Measurements from ENCODE around the gene MYG1. TPM values are rescaled to one million over a fixed set of nuclear protein-coding genes. Genes with fewer than 3 reads are reported as not detected.

The MYG1 gene
- total RNA-seq, 1 experiment from 2014 or later: 89.9 TPM

- peak overlapping the region; percentile 58 for H3K4me3 ChIP-seq (ENCODE audit: low read length)
- no peak overlapping the region for H3K27ac ChIP-seq (ENCODE audit: low read length)
- TF ChIP-seq EZH2phosphoT487 (IDR thresholded peaks at IDR 0.05; ENCODE audit: borderline replicate concordance, low read length): no peak
- TF ChIP-seq, protein P1, sequence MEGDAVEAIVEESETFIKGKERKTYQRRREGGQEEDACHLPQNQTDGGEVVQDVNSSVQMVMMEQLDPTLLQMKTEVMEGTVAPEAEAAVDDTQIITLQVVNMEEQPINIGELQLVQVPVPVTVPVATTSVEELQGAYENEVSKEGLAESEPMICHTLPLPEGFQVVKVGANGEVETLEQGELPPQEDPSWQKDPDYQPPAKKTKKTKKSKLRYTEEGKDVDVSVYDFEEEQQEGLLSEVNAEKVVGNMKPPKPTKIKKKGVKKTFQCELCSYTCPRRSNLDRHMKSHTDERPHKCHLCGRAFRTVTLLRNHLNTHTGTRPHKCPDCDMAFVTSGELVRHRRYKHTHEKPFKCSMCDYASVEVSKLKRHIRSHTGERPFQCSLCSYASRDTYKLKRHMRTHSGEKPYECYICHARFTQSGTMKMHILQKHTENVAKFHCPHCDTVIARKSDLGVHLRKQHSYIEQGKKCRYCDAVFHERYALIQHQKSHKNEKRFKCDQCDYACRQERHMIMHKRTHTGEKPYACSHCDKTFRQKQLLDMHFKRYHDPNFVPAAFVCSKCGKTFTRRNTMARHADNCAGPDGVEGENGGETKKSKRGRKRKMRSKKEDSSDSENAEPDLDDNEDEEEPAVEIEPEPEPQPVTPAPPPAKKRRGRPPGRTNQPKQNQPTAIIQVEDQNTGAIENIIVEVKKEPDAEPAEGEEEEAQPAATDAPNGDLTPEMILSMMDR (conservative IDR thresholded peaks at IDR 0.05; ENCODE audit: low read depth, low read length): no peak
- TF ChIP-seq EZH2 (IDR thresholded peaks at IDR 0.05; ENCODE audit: low read length, unreplicated experiment): no peak
- peaks cover 3% of the 10 kb centered on the region; the same call in 1 of the 2 replicates for H3K4me1 ChIP-seq (ENCODE audit: insufficient read depth, low read length)
- intact Hi-C loops (cut with micrococcal nuclease): no loop called here
- H3K9me2 ChIP-seq (replicated peaks; ENCODE audit: low read length): no peaks in the 10 kb centered on the region
- peak overlapping the region; percentile 75 for H2AFZ ChIP-seq (ENCODE audit: low read length)
- no TSS peak for BruUV-seq (replicated peaks)
- no peaks in the 10 kb centered on the region for H3K9me3 ChIP-seq (ENCODE audit: low read length)
- peak overlapping the region; percentile 95 for H3K4me2 ChIP-seq (ENCODE audit: low read length)
- H3K27me3 ChIP-seq (ENCODE audit: low read length): no peaks in the 10 kb centered on the region
- ChIA-PET POLR2A (ENCODE audit: unreplicated experiment) (interaction anchor here (0.6 kb wide), 1 partner anchor 471 kb away, joined by 3 read pairs; no protein-coding TSS in a partner anchor), CTCF (interaction anchor here (0.7 to 1.8 kb wide), 9 partner anchors 16 to 157 kb away, joined by 3 to 17 read pairs (median 9); partner anchors contain the start of genes AAAS, SP1 and TARBP2)
- no peak for DNase-seq
- no peaks in the 10 kb centered on the region for H4K20me1 ChIP-seq (ENCODE audit: low read length)
- H3K9ac ChIP-seq (ENCODE audit: low read length): no peak overlapping the region
- H3K36me3 ChIP-seq (ENCODE audit: low read depth, low read length): no peaks in the 10 kb centered on the region
- no peak for ATAC-seq
- no peaks in the 10 kb centered on the region for H3K79me2 ChIP-seq (ENCODE audit: low read length)
- no peaks in the 10 kb centered on the region for H3F3A ChIP-seq (ENCODE audit: low read length, unreplicated experiment)
These were observed 45.0 kb downstream of the MYG1 start for GRCh38 chr12:53344487-53344823.

- DNase-seq (peak; percentile 59), ATAC-seq (peak; percentile 85)
- intact Hi-C loops (cut with micrococcal nuclease): loop anchor here (1.0 kb wide), 1 partner anchor 21 kb away; no protein-coding TSS in a partner anchor
- H3K36me3 ChIP-seq (ENCODE audit: low read depth, low read length): no peaks in the 10 kb centered on the region
- no peaks in the 10 kb centered on the region for H3K27me3 ChIP-seq (ENCODE audit: low read length)
- H4K20me1 ChIP-seq (ENCODE audit: low read length): no peaks in the 10 kb centered on the region
- ChIA-PET POLR2A (ENCODE audit: unreplicated experiment) (interaction anchor here (0.6 kb wide), 1 partner anchor 471 kb away, joined by 3 read pairs; no protein-coding TSS in a partner anchor), CTCF (interaction anchor here (0.5 to 1.8 kb wide), 13 partner anchors 13 to 156 kb away, joined by 3 to 17 read pairs (median 8); partner anchors contain the start of genes AAAS, SP1 and TARBP2)
- no peak for TF ChIP-seq EZH2phosphoT487 (IDR thresholded peaks at IDR 0.05; ENCODE audit: borderline replicate concordance, low read length)
- TF ChIP-seq, protein P1 (conservative IDR thresholded peaks at IDR 0.05; ENCODE audit: low read depth, low read length): peak; percentile 79
- TF ChIP-seq EZH2 (IDR thresholded peaks at IDR 0.05; ENCODE audit: low read length, unreplicated experiment): no peak
- peak overlapping the region; percentile 95 for H3K4me2 ChIP-seq (ENCODE audit: low read length)
- peak overlapping the region; percentile 76 for H3K4me3 ChIP-seq (ENCODE audit: low read length)
- no peaks in the 10 kb centered on the region for H3K79me2 ChIP-seq (ENCODE audit: low read length)
- no peaks in the 10 kb centered on the region for H3K9me3 ChIP-seq (ENCODE audit: low read length)
- no peaks in the 10 kb centered on the region for H3F3A ChIP-seq (ENCODE audit: low read length, unreplicated experiment)
- H3K4me1 ChIP-seq (ENCODE audit: insufficient read depth, low read length): peaks cover 3% of the 10 kb centered on the region; the same call in 1 of the 2 replicates
- no peak overlapping the region for H3K27ac ChIP-seq (ENCODE audit: low read length)
- no TSS peak for BruUV-seq (replicated peaks)
- H2AFZ ChIP-seq (ENCODE audit: low read length): peak overlapping the region; percentile 99
- peak overlapping the region; percentile 51; the same call in 1 of the 2 replicates for H3K9ac ChIP-seq (ENCODE audit: low read length)
- no peaks in the 10 kb centered on the region for H3K9me2 ChIP-seq (replicated peaks; ENCODE audit: low read length)
These were observed 45.5 kb downstream of the MYG1 start for GRCh38 chr12:53344824-53345485.

Data from PC-3 (cell line).